Measurements from ENCODE around the gene MAST3.
"Not testable (repeated sequence)": the region's sequence is repeated elsewhere in the genome, so short reads cannot be mapped to it uniquely, and the experiment has no call there.

The MAST3 gene

GRCh38 chr19:18141031-18141430 is 43.5 kb downstream of the MAST3 start:
- DNase-seq = no peak

GRCh38 chr19:18143902-18144301 is 46.3 kb downstream of the MAST3 start:
- no peak for DNase-seq

GRCh38 chr19:18144361-18144760 is 46.8 kb downstream of the MAST3 start:
- no peak for DNase-seq

GRCh38 chr19:18144906-18145305 is 47.3 kb downstream of the MAST3 start:
- no peak for DNase-seq

GRCh38 chr19:18145391-18145999 is 47.9 kb downstream of the MAST3 start:
- no peak for DNase-seq

- no peak for DNase-seq
Observed at GRCh38 chr19:18147396-18147795, 49.8 kb downstream of the MAST3 start.

- DNase-seq = no peak
Observed at GRCh38 chr19:18149596-18149975, 52.0 kb downstream of the MAST3 start.

- DNase-seq = no peak
Observed at GRCh38 chr19:18150776-18151624, 53.4 kb downstream of the MAST3 start.

GRCh38 chr19:18152442-18152816 is 54.9 kb downstream of the MAST3 start:
- peak; percentile 94 for DNase-seq

GRCh38 chr19:18152817-18153555 is 55.4 kb downstream of the MAST3 start, which contains the start of gene PIK3R2:
Gene PIK3R2 (plus strand): TSS chr19:18153163. CDS start chr19:18155880, 2,717 bp downstream.
- peak; percentile 98 for DNase-seq

GRCh38 chr19:18153556-18154134 is 56.1 kb downstream of the MAST3 start:
- DNase-seq = peak; percentile 12

- DNase-seq = no peak
Observed at GRCh38 chr19:18155095-18156087, 57.8 kb downstream of the MAST3 start.

GRCh38 chr19:18156268-18156667 is 58.7 kb downstream of the MAST3 start:
- DNase-seq = no peak

GRCh38 chr19:18156841-18157464 is 59.4 kb downstream of the MAST3 start:
- DNase-seq = no peak

GRCh38 chr19:18157465-18158063 is 60.0 kb downstream of the MAST3 start:
- DNase-seq = no peak

- no peak for DNase-seq
Observed at GRCh38 chr19:18158467-18158866, 60.9 kb downstream of the MAST3 start.

GRCh38 chr19:18159059-18159616 is 61.6 kb downstream of the MAST3 start:
- not testable (repeated sequence) for DNase-seq

- no peak for DNase-seq
Observed at GRCh38 chr19:18159810-18160209, 62.2 kb downstream of the MAST3 start.

GRCh38 chr19:18160493-18160970 is 63.0 kb downstream of the MAST3 start:
- no peak for DNase-seq

- peak; percentile 62 for DNase-seq
Observed at GRCh38 chr19:18160971-18161635, 63.5 kb downstream of the MAST3 start.

Data from stimulated activated naive CD4-positive, alpha-beta T cell treated with Interleukin-2 at 50 U/mL for 16 hours (primary cell).